Epithelial cell of esophagus (primary cell): ENCODE results near the gene HEATR5B.

ENCODE experiments used
- DNase-seq: peaks from one replicate; pipeline ENCODE4 v3.0.0; 2010; ENCODE audit warnings: low read depth
- H3K4me3 ChIP-seq: 2 replicates; pipeline ENCODE4 v1.5.1; 2011; ENCODE audit warnings: mild to moderate bottlenecking, low read length, control low read depth
- CTCF ChIP-seq: IDR thresholded peaks from 2 replicates; pipeline ENCODE4 v1.5.1; 2011; ENCODE audit warnings: low read depth, mild to moderate bottlenecking, low read length, control low read depth, inconsistent platforms; ENCODE audit not compliant: insufficient read depth; ENCODE audit errors: missing control alignments

The HEATR5B gene

GRCh38 chr2:37110306-37111212 is 26.4 kb upstream of the HEATR5B start:
- peak; percentile 91 for DNase-seq
- H3K4me3 ChIP-seq, result no peak overlapping the region
- no peak for TF ChIP-seq CTCF

DNA sequence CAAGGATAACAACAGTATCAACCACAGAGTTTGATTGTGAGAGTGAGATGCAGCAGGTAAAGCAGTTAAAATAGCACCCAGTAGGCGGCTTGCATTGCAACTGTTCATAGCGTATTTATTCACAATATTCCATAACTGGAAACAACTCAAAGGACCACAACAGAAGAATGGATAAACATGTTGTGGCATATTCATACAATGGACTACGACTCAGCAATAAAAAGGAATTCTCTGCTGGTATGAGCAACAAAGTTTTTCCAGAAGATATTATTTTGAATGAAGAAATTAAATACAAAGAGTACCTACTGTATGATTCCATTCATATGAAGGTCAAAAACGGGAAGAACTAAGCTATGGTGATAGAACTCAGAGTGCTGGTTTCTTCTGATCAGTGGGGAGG is 25.4 kb upstream of the HEATR5B start:
- no peak for TF ChIP-seq CTCF
- H3K4me3 ChIP-seq, result no peak overlapping the region
- DNase-seq, result peak; percentile 17

DNA sequence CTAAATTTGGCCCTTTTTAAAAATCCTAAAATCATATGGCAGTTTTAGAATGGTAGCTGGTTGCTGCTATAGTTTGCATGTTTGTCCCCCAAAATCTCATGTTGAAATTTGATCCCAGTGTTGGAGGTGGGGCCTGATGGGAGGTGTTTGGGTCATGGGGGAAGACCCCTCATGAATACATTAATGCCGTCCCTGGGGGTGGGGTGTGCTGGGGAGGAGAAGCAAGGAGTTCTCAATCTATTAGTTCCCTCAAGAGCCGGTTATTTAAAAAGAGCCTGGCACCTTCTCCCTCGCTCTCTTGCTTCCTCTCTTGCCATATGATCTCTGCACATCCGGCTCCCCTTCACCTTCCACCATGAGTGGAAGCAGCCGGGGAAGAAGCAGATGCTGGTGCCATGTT is 21.0 kb upstream of the HEATR5B start:
- no peak for DNase-seq
- TF ChIP-seq CTCF, result no peak
- H3K4me3 ChIP-seq, result no peak overlapping the region

DNA sequence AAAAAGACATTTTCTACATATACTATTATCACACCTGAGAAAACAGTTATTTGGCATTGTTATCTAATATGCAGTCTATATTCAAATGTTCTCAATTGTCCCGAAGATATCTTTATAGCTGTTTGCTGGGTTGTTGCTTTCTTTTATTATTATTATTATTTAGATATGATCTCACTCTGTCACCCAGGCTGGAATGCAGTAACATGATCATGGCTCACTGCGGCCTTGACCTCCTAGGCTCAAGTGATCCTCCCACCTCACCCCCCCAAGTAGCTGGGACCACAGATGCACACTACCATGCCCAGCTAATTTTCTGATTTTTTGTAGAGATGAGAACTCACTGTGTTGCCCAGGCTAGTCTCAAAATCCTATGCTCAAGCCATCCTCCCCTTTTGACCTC is 20.0 kb upstream of the HEATR5B start:
- TF ChIP-seq CTCF, result no peak
- H3K4me3 ChIP-seq, result no peak overlapping the region
- no peak for DNase-seq

DNA sequence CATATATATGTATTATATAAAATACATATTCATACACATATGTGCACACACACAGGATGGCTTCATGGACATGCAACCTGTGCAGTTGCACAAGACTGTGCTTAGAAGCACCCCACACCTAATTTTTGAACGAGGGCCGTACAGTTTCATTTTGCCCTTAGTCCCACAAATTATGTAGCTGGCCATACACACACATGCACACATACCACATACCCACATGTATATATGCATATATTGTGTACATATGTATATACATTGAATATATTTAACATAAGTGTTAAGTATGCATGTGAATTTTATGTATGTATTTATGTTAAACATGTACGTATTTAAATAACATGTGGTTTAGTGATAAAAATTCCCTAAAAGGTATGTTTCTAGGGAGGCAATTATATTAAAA is 18.4 kb upstream of the HEATR5B start:
- no peak for DNase-seq
- TF ChIP-seq CTCF, result no peak
- H3K4me3 ChIP-seq, result no peak overlapping the region

GRCh38 chr2:37100054-37100453 is 15.9 kb upstream of the HEATR5B start:
- DNase-seq, result no peak
- no peak overlapping the region for H3K4me3 ChIP-seq
- TF ChIP-seq CTCF, result no peak
